GM21825 (cell line): Measurements from ENCODE around the gene GAS2L2.

ENCODE experiments used
- ATAC-seq: cut with Tn5 transposase; IDR thresholded peaks from one replicate; pipeline ENCODE4 v1.9.1; 2021; ENCODE audit warnings: mild to moderate bottlenecking, moderate library complexity; ENCODE audit not compliant: unreplicated experiment

The GAS2L2 gene

GRCh38 chr17:35752945-35753764, at the start of gene GAS2L2:
GAS2L2 (minus strand) TSS chr17:35753239; CDS start chr17:35752850, 389 bp downstream.
- ATAC-seq, result no peak

- ATAC-seq, result no peak
Measured at GRCh38 chr17:35801583-35802224, 48.7 kb upstream of the GAS2L2 start.

- no peak for ATAC-seq
Measured at GRCh38 chr17:35799942-35800341, 46.9 kb upstream of the GAS2L2 start.

GRCh38 chr17:35797918-35798317, 44.9 kb upstream of the GAS2L2 start:
- ATAC-seq, result no peak

GRCh38 chr17:35797370-35797769, 44.3 kb upstream of the GAS2L2 start:
- no peak for ATAC-seq

GRCh38 chr17:35796942-35797341, 43.9 kb upstream of the GAS2L2 start:
- ATAC-seq, result no peak

- no peak for ATAC-seq
Measured at GRCh38 chr17:35795871-35796265, 42.8 kb upstream of the GAS2L2 start.

GRCh38 chr17:35795007-35795870, 42.2 kb upstream of the GAS2L2 start, which contains the start of gene MMP28:
MMP28 (minus strand) TSS chr17:35795641; CDS start chr17:35795377, 264 bp downstream.
- ATAC-seq, result no peak

GRCh38 chr17:35793257-35793656, 40.2 kb upstream of the GAS2L2 start:
- ATAC-seq, result no peak

- no peak for ATAC-seq
Measured at GRCh38 chr17:35791681-35792350, 38.8 kb upstream of the GAS2L2 start.

- no peak for ATAC-seq
Measured at GRCh38 chr17:35790841-35791240, 37.8 kb upstream of the GAS2L2 start.

GRCh38 chr17:35788477-35789368, 35.7 kb upstream of the GAS2L2 start:
- no peak for ATAC-seq

- no peak for ATAC-seq
Measured at GRCh38 chr17:35786941-35787432, 33.9 kb upstream of the GAS2L2 start.

- no peak for ATAC-seq
Measured at GRCh38 chr17:35784895-35785294, 31.9 kb upstream of the GAS2L2 start.

- no peak for ATAC-seq
Measured at GRCh38 chr17:35780950-35781349, 27.9 kb upstream of the GAS2L2 start.

- no peak for ATAC-seq
Measured at GRCh38 chr17:35778641-35779196, 25.7 kb upstream of the GAS2L2 start.

GRCh38 chr17:35775583-35775982, 22.5 kb upstream of the GAS2L2 start:
- ATAC-seq, result no peak

- no peak for ATAC-seq
Measured at GRCh38 chr17:35775039-35775438, 22.0 kb upstream of the GAS2L2 start.

- ATAC-seq, result no peak
Measured at GRCh38 chr17:35774499-35774898, 21.5 kb upstream of the GAS2L2 start.
